Measurements from ENCODE around the gene AGAP3. TPM values are rescaled to one million over a fixed set of nuclear protein-coding genes. Genes with fewer than 3 reads are reported as not detected.

The AGAP3 gene
- total RNA-seq, 1 donor from 2014 or later, result 156 TPM

- H3K27me3 Mint-ChIP-seq (ENCODE audit: low read depth, unreplicated experiment), result peaks cover 88% of the 10 kb centered on the region
Measured at GRCh38 chr7:151175793-151176311, 89.6 kb downstream of the AGAP3 start.

GRCh38 chr7:151176401-151176800 is 90.1 kb downstream of the AGAP3 start:
- no peak for FAIRE-seq
- H3K9me3 Mint-ChIP-seq (ENCODE audit: unreplicated experiment), result peaks cover 2% of the 10 kb centered on the region
- no peak overlapping the region for H3K27ac Mint-ChIP-seq (ENCODE audit: unreplicated experiment)
- Histone ChIP-seq H3K27me3 (ENCODE audit: insufficient read depth, low read length) (peaks cover 28% of the 10 kb centered on the region), H3K27ac (ENCODE audit: low read depth, low read length) (no peak overlapping the region), H3K79me2 (ENCODE audit: insufficient read depth, low read length) (no peaks in the 10 kb centered on the region), H3K9me3 (ENCODE audit: insufficient read depth, low read depth, low read length) (no peaks in the 10 kb centered on the region), H2AFZ (ENCODE audit: low read depth, low read length) (no peak overlapping the region), H3K4me1 (ENCODE audit: insufficient read depth, low read length) (no peaks in the 10 kb centered on the region), H3K4me2 (ENCODE audit: low read length) (no peak overlapping the region), H3K36me3 (ENCODE audit: insufficient read depth, low read length) (no peaks in the 10 kb centered on the region), H4K20me1 (ENCODE audit: insufficient read depth, low read length) (no peaks in the 10 kb centered on the region), H3K4me3 (ENCODE audit: insufficient read depth, low read depth, low read length) (no peak overlapping the region), H3K9ac (ENCODE audit: low read length) (no peak overlapping the region)
- peaks cover 83% of the 10 kb centered on the region for H3K27me3 Mint-ChIP-seq (ENCODE audit: low read depth, unreplicated experiment)
- no peak overlapping the region for H3K4me3 Mint-ChIP-seq (ENCODE audit: unreplicated experiment)
- DNase-seq (ENCODE audit: low read depth), result no peak
- H3K4me1 Mint-ChIP-seq (ENCODE audit: low read depth, unreplicated experiment), result no peaks in the 10 kb centered on the region
- H3K36me3 Mint-ChIP-seq (ENCODE audit: low read depth, unreplicated experiment), result no peaks in the 10 kb centered on the region
- TF ChIP-seq CTCF (IDR thresholded peaks at IDR 0.05; ENCODE audit: insufficient read depth, low read depth, low read length) (no peak), EZH2 (IDR thresholded peaks at IDR 0.05; ENCODE audit: insufficient read depth, low read length) (no peak)

More at GRCh38 chr7:151175793-151176311, 89.6 kb downstream of the AGAP3 start:
- Histone ChIP-seq H3K27me3 (ENCODE audit: insufficient read depth, low read length) (peaks cover 32% of the 10 kb centered on the region), H3K9me3 (ENCODE audit: insufficient read depth, low read depth, low read length) (no peaks in the 10 kb centered on the region), H3K4me3 (ENCODE audit: insufficient read depth, low read depth, low read length) (no peak overlapping the region), H3K4me2 (ENCODE audit: low read length) (no peak overlapping the region), H3K27ac (ENCODE audit: low read depth, low read length) (no peak overlapping the region), H3K36me3 (ENCODE audit: insufficient read depth, low read length) (no peaks in the 10 kb centered on the region), H3K4me1 (ENCODE audit: insufficient read depth, low read length) (no peaks in the 10 kb centered on the region), H2AFZ (ENCODE audit: low read depth, low read length) (no peak overlapping the region), H3K79me2 (ENCODE audit: insufficient read depth, low read length) (no peaks in the 10 kb centered on the region), H4K20me1 (ENCODE audit: insufficient read depth, low read length) (no peaks in the 10 kb centered on the region), H3K9ac (ENCODE audit: low read length) (no peak overlapping the region)
- TF ChIP-seq CTCF (IDR thresholded peaks at IDR 0.05; ENCODE audit: insufficient read depth, low read depth, low read length) (no peak), EZH2 (IDR thresholded peaks at IDR 0.05; ENCODE audit: insufficient read depth, low read length) (no peak)
- H3K27ac Mint-ChIP-seq (ENCODE audit: unreplicated experiment), result no peak overlapping the region
- FAIRE-seq (no peak), DNase-seq (ENCODE audit: low read depth) (no peak)
- no peak overlapping the region for H3K4me3 Mint-ChIP-seq (ENCODE audit: unreplicated experiment)
- peaks cover 2% of the 10 kb centered on the region for H3K9me3 Mint-ChIP-seq (ENCODE audit: unreplicated experiment)
- H3K4me1 Mint-ChIP-seq (ENCODE audit: low read depth, unreplicated experiment), result no peaks in the 10 kb centered on the region
- H3K36me3 Mint-ChIP-seq (ENCODE audit: low read depth, unreplicated experiment), result no peaks in the 10 kb centered on the region

GRCh38 chr7:151177310-151177709 is 91.0 kb downstream of the AGAP3 start:
- Mint-ChIP-seq H3K4me1 (ENCODE audit: low read depth, unreplicated experiment) (no peaks in the 10 kb centered on the region), H3K27ac (ENCODE audit: unreplicated experiment) (no peak overlapping the region)
- peaks cover 27% of the 10 kb centered on the region for H3K27me3 ChIP-seq (ENCODE audit: insufficient read depth, low read length)

More at GRCh38 chr7:151177310-151177709, 91.0 kb downstream of the AGAP3 start:
- Histone ChIP-seq H2AFZ (ENCODE audit: low read depth, low read length) (no peak overlapping the region), H3K9me3 (ENCODE audit: insufficient read depth, low read depth, low read length) (no peaks in the 10 kb centered on the region), H3K27ac (ENCODE audit: low read depth, low read length) (no peak overlapping the region), H3K79me2 (ENCODE audit: insufficient read depth, low read length) (no peaks in the 10 kb centered on the region), H3K4me1 (ENCODE audit: insufficient read depth, low read length) (no peaks in the 10 kb centered on the region), H3K4me3 (ENCODE audit: insufficient read depth, low read depth, low read length) (no peak overlapping the region), H3K4me2 (ENCODE audit: low read length) (no peak overlapping the region), H3K9ac (ENCODE audit: low read length) (no peak overlapping the region), H3K36me3 (ENCODE audit: insufficient read depth, low read length) (no peaks in the 10 kb centered on the region), H4K20me1 (ENCODE audit: insufficient read depth, low read length) (no peaks in the 10 kb centered on the region)
- TF ChIP-seq EZH2 (IDR thresholded peaks at IDR 0.05; ENCODE audit: insufficient read depth, low read length), result no peak
- no peak for TF ChIP-seq CTCF (IDR thresholded peaks at IDR 0.05; ENCODE audit: insufficient read depth, low read depth, low read length)
- Mint-ChIP-seq H3K9me3 (ENCODE audit: unreplicated experiment) (peaks cover 5% of the 10 kb centered on the region), H3K27me3 (ENCODE audit: low read depth, unreplicated experiment) (peaks cover 80% of the 10 kb centered on the region), H3K4me3 (ENCODE audit: unreplicated experiment) (no peak overlapping the region), H3K36me3 (ENCODE audit: low read depth, unreplicated experiment) (no peaks in the 10 kb centered on the region)
- DNase-seq (ENCODE audit: low read depth) (no peak), FAIRE-seq (no peak)

Data from astrocyte (in vitro differentiated cells and primary cell).